ENCODE measurements around the gene HAO1.

DNA sequence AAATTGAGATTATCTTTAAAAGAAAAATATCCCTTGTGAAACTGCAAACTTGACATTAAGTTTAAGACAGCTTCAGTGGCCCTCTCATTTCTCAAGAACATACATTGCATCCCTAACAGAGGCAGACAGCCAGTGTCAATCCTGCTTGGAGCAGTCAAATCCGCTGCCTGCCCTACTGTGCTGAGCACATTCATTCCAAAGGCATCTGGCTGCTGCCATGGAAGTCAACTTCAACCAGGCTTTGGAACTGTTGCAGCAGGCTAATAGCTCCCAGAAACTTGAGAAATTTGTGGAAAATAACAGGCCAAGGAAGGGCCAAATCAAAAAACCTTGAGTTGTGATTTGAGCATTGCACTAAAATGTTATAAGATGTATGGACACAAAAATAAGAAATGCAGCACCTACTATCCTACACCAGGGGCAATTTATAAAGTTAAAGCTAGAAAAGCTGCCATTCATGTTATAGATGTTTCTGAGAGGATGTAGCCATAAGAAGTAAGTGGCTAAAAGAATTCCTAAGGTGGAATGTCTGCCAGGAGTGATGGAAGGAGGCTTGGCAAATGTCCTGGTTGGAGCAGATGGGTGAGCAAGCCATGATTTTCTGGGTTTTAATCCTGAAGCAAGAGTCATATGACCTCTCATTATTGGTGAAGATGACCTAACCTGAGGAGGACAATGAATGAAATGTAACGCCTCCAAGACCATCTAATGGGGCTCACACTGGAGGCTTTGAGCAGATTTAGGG, 31.4 kb upstream of the HAO1 start:
- no peak for TF ChIP-seq EZH2 (IDR thresholded peaks at IDR 0.05; ENCODE audit: borderline replicate concordance, low read length)
- TF ChIP-seq, protein P1, sequence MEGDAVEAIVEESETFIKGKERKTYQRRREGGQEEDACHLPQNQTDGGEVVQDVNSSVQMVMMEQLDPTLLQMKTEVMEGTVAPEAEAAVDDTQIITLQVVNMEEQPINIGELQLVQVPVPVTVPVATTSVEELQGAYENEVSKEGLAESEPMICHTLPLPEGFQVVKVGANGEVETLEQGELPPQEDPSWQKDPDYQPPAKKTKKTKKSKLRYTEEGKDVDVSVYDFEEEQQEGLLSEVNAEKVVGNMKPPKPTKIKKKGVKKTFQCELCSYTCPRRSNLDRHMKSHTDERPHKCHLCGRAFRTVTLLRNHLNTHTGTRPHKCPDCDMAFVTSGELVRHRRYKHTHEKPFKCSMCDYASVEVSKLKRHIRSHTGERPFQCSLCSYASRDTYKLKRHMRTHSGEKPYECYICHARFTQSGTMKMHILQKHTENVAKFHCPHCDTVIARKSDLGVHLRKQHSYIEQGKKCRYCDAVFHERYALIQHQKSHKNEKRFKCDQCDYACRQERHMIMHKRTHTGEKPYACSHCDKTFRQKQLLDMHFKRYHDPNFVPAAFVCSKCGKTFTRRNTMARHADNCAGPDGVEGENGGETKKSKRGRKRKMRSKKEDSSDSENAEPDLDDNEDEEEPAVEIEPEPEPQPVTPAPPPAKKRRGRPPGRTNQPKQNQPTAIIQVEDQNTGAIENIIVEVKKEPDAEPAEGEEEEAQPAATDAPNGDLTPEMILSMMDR (IDR thresholded peaks at IDR 0.05; ENCODE audit: low read length), result no peak

All from OCI-LY1 (cell line).